Astrocyte (in vitro differentiated cells and primary cell): ENCODE results near the gene PLSCR1.

Source experiments
- EZH2 ChIP-seq: IDR thresholded peaks from 2 replicates; pipeline ENCODE4 v1.6.1; 2012; ENCODE audit warnings: mild to moderate bottlenecking, low read length, inconsistent platforms; ENCODE audit not compliant: insufficient read depth
- TF ChIP-seq, protein P1 (sequence below): IDR thresholded peaks from 2 replicates; pipeline ENCODE4 v1.5.1; 2011; ENCODE audit warnings: low read depth, mild to moderate bottlenecking, inconsistent platforms, low read length, moderate library complexity; ENCODE audit not compliant: insufficient read depth

DNA sequence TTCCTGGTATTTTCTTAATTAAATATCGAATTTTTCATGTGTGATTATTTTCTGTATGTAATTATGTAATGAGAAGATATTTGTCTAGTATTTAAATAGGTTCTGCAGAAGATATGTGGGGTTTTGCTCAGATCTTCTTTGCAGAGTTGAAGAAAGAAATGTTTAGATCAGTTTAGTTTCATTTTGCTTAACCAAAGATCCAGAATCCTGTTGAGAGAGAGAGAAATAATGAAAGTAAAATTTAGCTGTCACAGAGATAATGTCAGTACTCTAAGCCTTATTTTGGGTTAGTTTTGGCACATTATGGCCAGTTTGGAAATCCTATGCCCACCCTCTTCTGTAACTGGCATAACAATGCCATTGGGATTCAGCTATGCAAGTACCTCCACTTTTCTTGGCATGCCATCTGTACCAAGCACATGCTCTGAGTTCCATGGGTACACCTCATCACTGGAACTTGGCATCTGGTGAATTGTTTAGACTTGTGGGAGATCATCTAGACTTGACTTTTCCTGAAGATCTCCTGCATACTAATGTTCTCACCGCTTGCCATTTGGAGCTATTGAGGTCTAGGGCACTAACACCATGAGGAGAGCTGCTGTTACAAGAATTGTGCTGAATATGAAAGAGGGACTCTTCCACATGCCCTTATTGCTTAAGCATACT, 30.9 kb downstream of the PLSCR1 start:
- TF ChIP-seq, protein P1, sequence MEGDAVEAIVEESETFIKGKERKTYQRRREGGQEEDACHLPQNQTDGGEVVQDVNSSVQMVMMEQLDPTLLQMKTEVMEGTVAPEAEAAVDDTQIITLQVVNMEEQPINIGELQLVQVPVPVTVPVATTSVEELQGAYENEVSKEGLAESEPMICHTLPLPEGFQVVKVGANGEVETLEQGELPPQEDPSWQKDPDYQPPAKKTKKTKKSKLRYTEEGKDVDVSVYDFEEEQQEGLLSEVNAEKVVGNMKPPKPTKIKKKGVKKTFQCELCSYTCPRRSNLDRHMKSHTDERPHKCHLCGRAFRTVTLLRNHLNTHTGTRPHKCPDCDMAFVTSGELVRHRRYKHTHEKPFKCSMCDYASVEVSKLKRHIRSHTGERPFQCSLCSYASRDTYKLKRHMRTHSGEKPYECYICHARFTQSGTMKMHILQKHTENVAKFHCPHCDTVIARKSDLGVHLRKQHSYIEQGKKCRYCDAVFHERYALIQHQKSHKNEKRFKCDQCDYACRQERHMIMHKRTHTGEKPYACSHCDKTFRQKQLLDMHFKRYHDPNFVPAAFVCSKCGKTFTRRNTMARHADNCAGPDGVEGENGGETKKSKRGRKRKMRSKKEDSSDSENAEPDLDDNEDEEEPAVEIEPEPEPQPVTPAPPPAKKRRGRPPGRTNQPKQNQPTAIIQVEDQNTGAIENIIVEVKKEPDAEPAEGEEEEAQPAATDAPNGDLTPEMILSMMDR, result no peak
- no peak for TF ChIP-seq EZH2
